ENCODE results near the gene WNT4. TPM values are rescaled to one million over a fixed set of nuclear protein-coding genes. Genes with fewer than 3 reads are reported as not detected.

WNT4 gene
- total RNA-seq, 2 donors from 2014 or later = 0.16 TPM; not detected in 1

DNA sequence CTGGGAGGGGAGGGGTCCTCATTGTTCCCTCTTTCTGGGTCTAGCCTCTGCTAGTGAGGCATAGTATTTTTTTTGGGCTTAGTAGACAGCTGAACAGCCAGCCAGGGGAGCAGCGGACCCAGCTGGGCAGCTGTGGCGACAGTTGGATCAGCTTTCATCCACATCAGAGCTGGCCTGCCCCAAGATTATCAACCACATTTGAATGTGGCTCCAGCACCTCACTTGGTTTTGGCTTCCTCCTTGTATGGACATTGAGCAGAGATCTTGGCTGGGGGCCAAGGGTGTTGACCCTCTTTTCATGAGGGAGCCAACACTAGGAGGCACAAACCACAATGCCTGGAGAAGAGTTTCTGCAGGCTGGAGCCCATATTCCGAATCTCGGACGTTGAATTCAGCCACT is 25.0 kb downstream of the WNT4 start:
- TF ChIP-seq, protein P1, sequence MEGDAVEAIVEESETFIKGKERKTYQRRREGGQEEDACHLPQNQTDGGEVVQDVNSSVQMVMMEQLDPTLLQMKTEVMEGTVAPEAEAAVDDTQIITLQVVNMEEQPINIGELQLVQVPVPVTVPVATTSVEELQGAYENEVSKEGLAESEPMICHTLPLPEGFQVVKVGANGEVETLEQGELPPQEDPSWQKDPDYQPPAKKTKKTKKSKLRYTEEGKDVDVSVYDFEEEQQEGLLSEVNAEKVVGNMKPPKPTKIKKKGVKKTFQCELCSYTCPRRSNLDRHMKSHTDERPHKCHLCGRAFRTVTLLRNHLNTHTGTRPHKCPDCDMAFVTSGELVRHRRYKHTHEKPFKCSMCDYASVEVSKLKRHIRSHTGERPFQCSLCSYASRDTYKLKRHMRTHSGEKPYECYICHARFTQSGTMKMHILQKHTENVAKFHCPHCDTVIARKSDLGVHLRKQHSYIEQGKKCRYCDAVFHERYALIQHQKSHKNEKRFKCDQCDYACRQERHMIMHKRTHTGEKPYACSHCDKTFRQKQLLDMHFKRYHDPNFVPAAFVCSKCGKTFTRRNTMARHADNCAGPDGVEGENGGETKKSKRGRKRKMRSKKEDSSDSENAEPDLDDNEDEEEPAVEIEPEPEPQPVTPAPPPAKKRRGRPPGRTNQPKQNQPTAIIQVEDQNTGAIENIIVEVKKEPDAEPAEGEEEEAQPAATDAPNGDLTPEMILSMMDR (IDR thresholded peaks at IDR 0.05) = no peak
- Histone ChIP-seq H3K27ac (peak overlapping the region in 1 of 2 donors; percentile 3), H3K36me3 (peaks cover 12% of the 10 kb centered on the region), H3K4me1 (peaks cover 0 to 45% of the 10 kb centered on the region in 2 donors), H3K9me3 (no peaks in the 10 kb centered on the region), H3K4me3 (no peak overlapping the region), H3K27me3 (no peaks in the 10 kb centered on the region)
- no peak for DNase-seq (ENCODE audit: low spot score)

DNA sequence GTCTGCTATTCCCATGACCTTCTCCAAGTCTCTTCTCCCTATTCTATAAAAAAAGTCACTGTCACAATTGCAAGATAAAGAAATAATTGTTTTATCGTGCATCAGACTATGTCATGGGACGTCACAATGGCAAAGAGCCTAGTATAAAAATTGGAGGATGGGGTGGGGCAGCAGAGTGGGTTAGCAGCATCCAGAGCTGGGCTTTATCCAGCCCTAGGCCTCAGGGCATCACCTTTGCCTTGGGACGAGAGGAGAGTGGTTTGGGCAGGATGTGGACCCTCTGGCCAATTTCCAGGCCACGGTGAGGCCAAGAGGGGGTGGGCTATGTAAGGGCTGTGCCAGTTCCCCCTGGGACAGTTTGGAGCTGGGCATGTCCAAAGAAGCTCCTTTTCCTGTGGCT is 25.7 kb downstream of the WNT4 start:
- Histone ChIP-seq H3K4me1 (peaks cover 0 to 51% of the 10 kb centered on the region in 2 donors), H3K27ac (peak overlapping the region in 1 of 2 donors; percentile 3), H3K27me3 (no peaks in the 10 kb centered on the region), H3K36me3 (peaks cover 12% of the 10 kb centered on the region), H3K9me3 (no peaks in the 10 kb centered on the region), H3K4me3 (no peak overlapping the region)
- TF ChIP-seq, protein P1 (IDR thresholded peaks at IDR 0.05) = no peak
- no peak for DNase-seq (ENCODE audit: low spot score)

GRCh38 chr1:22115286-22115685 is 27.6 kb downstream of the WNT4 start:
- TF ChIP-seq, protein P1 (IDR thresholded peaks at IDR 0.05) = no peak
- H3K27ac ChIP-seq = no peak overlapping the region

DNA sequence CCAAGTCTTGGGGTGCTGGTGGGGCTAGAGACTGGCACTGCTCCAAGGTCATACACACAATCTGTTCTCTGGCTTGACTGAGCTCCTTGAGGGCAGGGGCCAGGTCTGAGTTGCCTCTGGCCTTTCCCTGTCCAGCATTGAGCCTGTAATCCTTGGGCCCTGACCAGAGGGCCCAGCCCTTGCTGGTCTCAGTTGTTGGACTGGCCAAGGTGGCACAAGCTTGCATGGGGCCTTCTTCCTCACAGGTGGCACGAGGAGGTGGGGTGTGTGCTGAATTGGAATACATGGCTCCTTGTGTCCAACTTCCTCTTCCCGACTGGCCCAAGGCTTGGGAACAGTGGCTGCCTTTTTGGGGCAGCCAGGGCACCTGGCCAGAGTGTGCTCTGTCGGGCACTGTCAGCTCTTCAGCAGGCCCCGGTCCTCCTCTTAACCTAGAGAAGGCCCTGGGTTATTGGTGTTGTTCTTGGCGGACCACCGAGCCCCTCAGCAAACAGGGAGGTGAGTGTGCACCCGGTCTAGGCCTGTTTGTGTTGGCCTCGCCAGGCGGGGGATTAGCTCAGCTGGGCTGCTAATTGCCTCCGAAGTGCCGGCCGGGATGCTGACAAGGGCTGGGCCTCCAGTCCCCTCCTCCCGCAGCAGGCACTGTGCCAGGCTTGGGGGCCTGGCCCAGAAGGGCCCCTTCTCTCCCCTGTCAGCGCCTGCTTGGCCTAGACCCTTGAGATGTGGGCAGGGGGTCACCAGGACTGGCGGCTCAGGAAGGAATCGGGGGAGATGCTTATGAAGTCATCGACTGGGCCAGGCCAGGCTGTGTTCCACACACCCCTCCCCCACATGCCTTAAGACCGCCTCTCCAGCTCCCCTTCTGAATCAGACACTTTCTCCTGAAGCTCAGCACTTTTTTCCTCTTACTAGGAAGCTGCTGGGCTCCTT is 28.5 kb downstream of the WNT4 start:
- Histone ChIP-seq H3K4me1 (peaks cover 0 to 63% of the 10 kb centered on the region in 2 donors), H3K27ac (peak overlapping the region; percentile 18 to 35), H3K4me3 (no peak overlapping the region), H3K36me3 (peaks cover 3% of the 10 kb centered on the region), H3K27me3 (no peaks in the 10 kb centered on the region), H3K9me3 (no peaks in the 10 kb centered on the region)
- TF ChIP-seq, protein P1 (IDR thresholded peaks at IDR 0.05) = no peak
- no peak for DNase-seq (ENCODE audit: low spot score)

More at GRCh38 chr1:22115286-22115685, 27.6 kb downstream of the WNT4 start:
- Histone ChIP-seq H3K9me3 (no peaks in the 10 kb centered on the region), H3K4me3 (no peak overlapping the region), H3K27me3 (no peaks in the 10 kb centered on the region), H3K36me3 (peaks cover 12% of the 10 kb centered on the region), H3K4me1 (peaks cover 0 to 63% of the 10 kb centered on the region in 2 donors)
- no peak for DNase-seq (ENCODE audit: low spot score)

DNA sequence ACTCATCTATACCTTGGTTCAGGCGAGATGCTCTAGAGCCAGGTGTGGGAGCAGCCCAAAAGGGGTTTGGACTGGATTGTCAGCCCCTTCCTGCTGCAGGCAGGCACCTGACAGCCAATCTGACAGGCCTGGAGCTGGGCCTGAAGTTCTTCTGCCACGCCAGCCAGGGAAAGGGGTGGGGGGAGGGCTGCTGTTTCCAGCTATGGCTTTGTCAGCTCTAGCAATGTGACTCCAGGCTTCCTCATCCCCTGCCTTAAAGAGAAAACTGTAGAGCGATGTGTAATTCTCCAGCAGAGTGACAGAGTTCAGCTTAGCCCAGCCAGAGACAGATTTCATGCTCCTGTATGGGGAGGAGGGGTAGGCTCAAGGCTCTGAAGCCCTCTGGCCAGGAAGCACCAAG is 30.3 kb downstream of the WNT4 start:
- TF ChIP-seq, protein P1 (IDR thresholded peaks at IDR 0.05) = no peak
- H3K4me1 ChIP-seq = peaks cover 0 to 67% of the 10 kb centered on the region in 2 donors
- H3K27me3 ChIP-seq = no peaks in the 10 kb centered on the region
- peak; percentile 53 for DNase-seq (ENCODE audit: low spot score)
- H3K27ac ChIP-seq = peak overlapping the region; percentile 23 to 68
- no peaks in the 10 kb centered on the region for H3K9me3 ChIP-seq
- no peak overlapping the region for H3K4me3 ChIP-seq
- no peaks in the 10 kb centered on the region for H3K36me3 ChIP-seq

Measured in right atrium auricular region (tissue), 2 donors.